HG03135 (cell line): ENCODE data around the gene LRCH1.

ENCODE experiments used
- ATAC-seq: cut with Tn5 transposase; IDR thresholded peaks from one replicate; pipeline ENCODE4 v1.9.1; 2021; ENCODE audit warnings: mild to moderate bottlenecking, moderate library complexity; ENCODE audit not compliant: unreplicated experiment

The LRCH1 gene

GRCh38 chr13:46612267-46612666 lies 59.3 kb downstream of the LRCH1 start:
- ATAC-seq: no peak

GRCh38 chr13:46613409-46614049 lies 60.6 kb downstream of the LRCH1 start:
- ATAC-seq: no peak

GRCh38 chr13:46614582-46614981 lies 61.6 kb downstream of the LRCH1 start:
- no peak for ATAC-seq

GRCh38 chr13:46615888-46616531 lies 63.0 kb downstream of the LRCH1 start:
- ATAC-seq: no peak

GRCh38 chr13:46617229-46617721 lies 64.3 kb downstream of the LRCH1 start:
- no peak for ATAC-seq

- no peak for ATAC-seq
Measured at GRCh38 chr13:46617885-46618284, 64.9 kb downstream of the LRCH1 start.

GRCh38 chr13:46618694-46619254 lies 65.8 kb downstream of the LRCH1 start:
- no peak for ATAC-seq

- no peak for ATAC-seq
Measured at GRCh38 chr13:46620029-46620428, 67.1 kb downstream of the LRCH1 start.

GRCh38 chr13:46620471-46620870 lies 67.5 kb downstream of the LRCH1 start:
- ATAC-seq: no peak

- ATAC-seq: no peak
Measured at GRCh38 chr13:46621133-46621532, 68.2 kb downstream of the LRCH1 start.

- ATAC-seq: no peak
Measured at GRCh38 chr13:46621792-46622629, 69.0 kb downstream of the LRCH1 start.

- no peak for ATAC-seq
Measured at GRCh38 chr13:46622630-46623256, 69.8 kb downstream of the LRCH1 start.

- ATAC-seq: no peak
Measured at GRCh38 chr13:46624353-46624752, 71.4 kb downstream of the LRCH1 start.

- ATAC-seq: no peak
Measured at GRCh38 chr13:46624821-46625220, 71.9 kb downstream of the LRCH1 start.

- ATAC-seq: no peak
Measured at GRCh38 chr13:46627462-46627861, 74.5 kb downstream of the LRCH1 start.

GRCh38 chr13:46628622-46629365 lies 75.8 kb downstream of the LRCH1 start:
- no peak for ATAC-seq

GRCh38 chr13:46629811-46630413 lies 76.9 kb downstream of the LRCH1 start:
- no peak for ATAC-seq

GRCh38 chr13:46630431-46631178 lies 77.6 kb downstream of the LRCH1 start:
- no peak for ATAC-seq

GRCh38 chr13:46631179-46631542 lies 78.2 kb downstream of the LRCH1 start:
- no peak for ATAC-seq
